WTC11 (cell line): ENCODE data around the gene BORCS6. TPM values are rescaled to one million over a fixed set of nuclear protein-coding genes. Genes with fewer than 3 reads are reported as not detected.

Experiments used
- ATAC-seq: fragments of 200-7000 bp; cut with Tn5 transposase; 2 replicates; pipeline ENCODE4 v1.10.0; 2021; ENCODE audit warnings: mild to moderate bottlenecking, moderate library complexity
- CTCF ChIA-PET: fragments of 300-600 bp; sonication (Branson Sonifier 250); formaldehyde crosslinking; loops from one replicate; lab custom pipeline; 2021; ENCODE audit warnings: antibody characterized with exemption; lab: Charles Lee
- POLR2A ChIA-PET: fragments of 350-600 bp; sonication (Branson Sonifier 250); formaldehyde crosslinking; loops from one replicate; lab custom pipeline; 2021; ENCODE audit warnings: antibody characterized with exemption; lab: Charles Lee
- DNase-seq: peaks from one replicate; pipeline ENCODE4 v3.0.0; 2021; ENCODE audit warnings: low spot score
- H3K27ac Mint-ChIP-seq: 2 replicates; pipeline ENCODE4 v1.8.0; 2021; ENCODE audit warnings: mixed read lengths
- H3K27me3 Mint-ChIP-seq: 2 replicates; pipeline ENCODE4 v1.8.0; 2021; ENCODE audit warnings: low read depth, mild to moderate bottlenecking, moderate library complexity, mixed read lengths
- H3K36me3 Mint-ChIP-seq: 2 replicates; pipeline ENCODE4 v1.8.0; 2021; ENCODE audit warnings: mixed read lengths
- H3K4me1 Mint-ChIP-seq: 2 replicates; pipeline ENCODE4 v1.8.0; 2022; ENCODE audit warnings: mixed read lengths
- H3K4me3 Mint-ChIP-seq: 2 replicates; pipeline ENCODE4 v1.8.0; 2021; ENCODE audit warnings: mild to moderate bottlenecking, moderate library complexity, mixed read lengths
- H3K9me3 Mint-ChIP-seq: 2 replicates; pipeline ENCODE4 v1.8.0; 2021; ENCODE audit warnings: mixed read lengths
- CBFB ChIP-seq: sonication (generic); formaldehyde crosslinking; IDR thresholded peaks from 2 replicates; pipeline ENCODE4 v1.8.1; 2022; ENCODE audit warnings: mild to moderate bottlenecking, low read depth, missing genetic modification reagents
- ESRRA ChIP-seq: sonication (generic); formaldehyde crosslinking; IDR thresholded peaks from 2 replicates; pipeline ENCODE4 v1.8.1; 2022; ENCODE audit warnings: mild to moderate bottlenecking, missing genetic modification reagents, borderline replicate concordance
- NFATC4 ChIP-seq: fragments of 250-450 bp; sonication (Bioruptor Pico); IDR thresholded peaks from 2 replicates; pipeline ENCODE4 v1.9.0; 2021; ENCODE audit warnings: mild to moderate bottlenecking
- TCF7 ChIP-seq: sonication (generic); formaldehyde crosslinking; IDR thresholded peaks from 2 replicates; pipeline ENCODE4 v1.8.0; 2022; ENCODE audit warnings: mild to moderate bottlenecking, low read depth, missing genetic modification reagents, moderate library complexity
- ZNF317 ChIP-seq: sonication (generic); formaldehyde crosslinking; IDR thresholded peaks from 2 replicates; pipeline ENCODE4 v1.8.1; 2023; ENCODE audit warnings: low read depth, mild to moderate bottlenecking, moderate library complexity, missing genetic modification reagents, borderline replicate concordance
- ZNF396 ChIP-seq: fragments of 250-450 bp; sonication (Bioruptor Pico); IDR thresholded peaks from 2 replicates; pipeline ENCODE4 v1.8.0; 2021; ENCODE audit warnings: mild to moderate bottlenecking, moderate library complexity, borderline replicate concordance
- ZNF416 ChIP-seq: fragments of 250-450 bp; sonication (Bioruptor Pico); IDR thresholded peaks from 2 replicates; pipeline ENCODE4 v1.9.0; 2021; ENCODE audit warnings: mild to moderate bottlenecking, inconsistent platforms
- total RNA-seq: library from RNA; stranded (reverse); gene quantifications from 3 replicates; pipeline ENCODE4 v1.2.3, GENCODE V29; 2021
- TF ChIP-seq, protein P1 (sequence below): sonication (generic); formaldehyde crosslinking; IDR thresholded peaks from 2 replicates; pipeline ENCODE4 v1.8.1; 2022; ENCODE audit warnings: missing genetic modification reagents, borderline replicate concordance
- TF ChIP-seq, protein P2 (sequence below): sonication (generic); formaldehyde crosslinking; IDR thresholded peaks from 2 replicates; pipeline ENCODE4 v1.8.0; 2023; ENCODE audit warnings: mild to moderate bottlenecking, missing genetic modification reagents
- TF ChIP-seq, protein P3 (sequence below): sonication (generic); formaldehyde crosslinking; IDR thresholded peaks from 2 replicates; pipeline ENCODE4 v1.8.0; 2022; ENCODE audit warnings: missing genetic modification reagents
- TF ChIP-seq, protein P4 (sequence below): sonication (generic); formaldehyde crosslinking; IDR thresholded peaks from 2 replicates; pipeline ENCODE4 v1.8.0; 2022; ENCODE audit warnings: mild to moderate bottlenecking, missing genetic modification reagents
- TF ChIP-seq, protein P5 (sequence below): fragments of 250-450 bp; sonication (Bioruptor Pico); IDR thresholded peaks from 2 replicates; pipeline ENCODE4 v1.9.0; 2021; ENCODE audit warnings: mild to moderate bottlenecking
- TF ChIP-seq, protein P6 (sequence below): fragments of 250-450 bp; sonication (Bioruptor Pico); IDR thresholded peaks from 2 replicates; pipeline ENCODE4 v1.9.0; 2021; ENCODE audit warnings: moderate library complexity, mild to moderate bottlenecking, inconsistent platforms, borderline replicate concordance

BORCS6 gene
- total RNA-seq, 1 experiment from 2014 or later, result 5.6 TPM

DNA sequence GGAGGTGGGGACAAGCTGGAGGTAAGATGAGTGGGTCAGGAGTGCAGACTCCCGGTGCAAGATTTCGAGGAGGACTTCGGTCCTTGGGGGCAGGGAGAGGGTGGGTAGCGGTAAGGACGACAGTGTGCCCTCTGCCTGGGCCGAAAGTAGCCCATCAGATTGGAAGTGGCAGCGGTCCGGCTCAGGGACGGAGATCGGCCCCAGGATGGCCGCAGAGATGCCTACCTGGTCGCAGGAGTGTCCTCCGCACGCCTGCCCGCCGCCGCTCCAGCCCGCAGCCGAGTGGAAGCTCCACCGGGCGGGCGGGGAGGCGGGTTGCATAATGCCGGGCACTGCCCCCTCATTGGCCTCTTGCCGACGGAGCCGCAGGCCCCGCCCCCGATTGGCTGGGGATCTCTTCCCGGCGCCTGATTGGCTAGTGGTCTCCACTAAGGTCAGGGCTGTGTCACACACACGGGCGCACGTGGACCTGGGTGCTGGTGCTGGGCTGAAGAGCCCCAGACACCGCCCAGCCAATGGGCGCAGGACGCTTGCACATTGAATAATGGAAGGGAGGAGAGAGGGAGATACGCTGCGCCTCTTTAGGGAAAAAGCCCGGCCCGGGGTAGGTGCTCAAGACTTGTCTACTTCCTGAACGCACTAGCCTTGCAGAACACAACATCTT is 37.7 kb downstream of the BORCS6 start, which contains the start of gene PER1 (continued):
- TF ChIP-seq TCF7 (CRISPR knock-in tag), result no peak
- no peak for TF ChIP-seq ZNF396 (CRISPR knock-in tag)
- TF ChIP-seq ZNF317 (CRISPR knock-in tag), result no peak
- TF ChIP-seq, protein P1, sequence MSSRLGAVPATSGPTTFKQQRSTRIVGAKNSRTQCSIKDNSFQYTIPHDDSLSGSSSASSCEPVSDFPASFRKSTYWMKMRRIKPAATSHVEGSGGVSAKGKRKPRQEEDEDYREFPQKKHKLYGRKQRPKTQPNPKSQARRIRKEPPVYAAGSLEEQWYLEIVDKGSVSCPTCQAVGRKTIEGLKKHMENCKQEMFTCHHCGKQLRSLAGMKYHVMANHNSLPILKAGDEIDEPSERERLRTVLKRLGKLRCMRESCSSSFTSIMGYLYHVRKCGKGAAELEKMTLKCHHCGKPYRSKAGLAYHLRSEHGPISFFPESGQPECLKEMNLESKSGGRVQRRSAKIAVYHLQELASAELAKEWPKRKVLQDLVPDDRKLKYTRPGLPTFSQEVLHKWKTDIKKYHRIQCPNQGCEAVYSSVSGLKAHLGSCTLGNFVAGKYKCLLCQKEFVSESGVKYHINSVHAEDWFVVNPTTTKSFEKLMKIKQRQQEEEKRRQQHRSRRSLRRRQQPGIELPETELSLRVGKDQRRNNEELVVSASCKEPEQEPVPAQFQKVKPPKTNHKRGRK (CRISPR knock-in tag), result no peak
- no peak for TF ChIP-seq ZNF416 (CRISPR knock-in tag)
- TF ChIP-seq CBFB (CRISPR knock-in tag), result no peak
- TF ChIP-seq NFATC4 (CRISPR knock-in tag), result no peak
- TF ChIP-seq, protein P2, sequence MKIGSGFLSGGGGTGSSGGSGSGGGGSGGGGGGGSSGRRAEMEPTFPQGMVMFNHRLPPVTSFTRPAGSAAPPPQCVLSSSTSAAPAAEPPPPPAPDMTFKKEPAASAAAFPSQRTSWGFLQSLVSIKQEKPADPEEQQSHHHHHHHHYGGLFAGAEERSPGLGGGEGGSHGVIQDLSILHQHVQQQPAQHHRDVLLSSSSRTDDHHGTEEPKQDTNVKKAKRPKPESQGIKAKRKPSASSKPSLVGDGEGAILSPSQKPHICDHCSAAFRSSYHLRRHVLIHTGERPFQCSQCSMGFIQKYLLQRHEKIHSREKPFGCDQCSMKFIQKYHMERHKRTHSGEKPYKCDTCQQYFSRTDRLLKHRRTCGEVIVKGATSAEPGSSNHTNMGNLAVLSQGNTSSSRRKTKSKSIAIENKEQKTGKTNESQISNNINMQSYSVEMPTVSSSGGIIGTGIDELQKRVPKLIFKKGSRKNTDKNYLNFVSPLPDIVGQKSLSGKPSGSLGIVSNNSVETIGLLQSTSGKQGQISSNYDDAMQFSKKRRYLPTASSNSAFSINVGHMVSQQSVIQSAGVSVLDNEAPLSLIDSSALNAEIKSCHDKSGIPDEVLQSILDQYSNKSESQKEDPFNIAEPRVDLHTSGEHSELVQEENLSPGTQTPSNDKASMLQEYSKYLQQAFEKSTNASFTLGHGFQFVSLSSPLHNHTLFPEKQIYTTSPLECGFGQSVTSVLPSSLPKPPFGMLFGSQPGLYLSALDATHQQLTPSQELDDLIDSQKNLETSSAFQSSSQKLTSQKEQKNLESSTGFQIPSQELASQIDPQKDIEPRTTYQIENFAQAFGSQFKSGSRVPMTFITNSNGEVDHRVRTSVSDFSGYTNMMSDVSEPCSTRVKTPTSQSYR (CRISPR knock-in tag), result no peak; the same call in 1 of the 2 replicates
- TF ChIP-seq ESRRA, result no peak
- TF ChIP-seq, protein P3, sequence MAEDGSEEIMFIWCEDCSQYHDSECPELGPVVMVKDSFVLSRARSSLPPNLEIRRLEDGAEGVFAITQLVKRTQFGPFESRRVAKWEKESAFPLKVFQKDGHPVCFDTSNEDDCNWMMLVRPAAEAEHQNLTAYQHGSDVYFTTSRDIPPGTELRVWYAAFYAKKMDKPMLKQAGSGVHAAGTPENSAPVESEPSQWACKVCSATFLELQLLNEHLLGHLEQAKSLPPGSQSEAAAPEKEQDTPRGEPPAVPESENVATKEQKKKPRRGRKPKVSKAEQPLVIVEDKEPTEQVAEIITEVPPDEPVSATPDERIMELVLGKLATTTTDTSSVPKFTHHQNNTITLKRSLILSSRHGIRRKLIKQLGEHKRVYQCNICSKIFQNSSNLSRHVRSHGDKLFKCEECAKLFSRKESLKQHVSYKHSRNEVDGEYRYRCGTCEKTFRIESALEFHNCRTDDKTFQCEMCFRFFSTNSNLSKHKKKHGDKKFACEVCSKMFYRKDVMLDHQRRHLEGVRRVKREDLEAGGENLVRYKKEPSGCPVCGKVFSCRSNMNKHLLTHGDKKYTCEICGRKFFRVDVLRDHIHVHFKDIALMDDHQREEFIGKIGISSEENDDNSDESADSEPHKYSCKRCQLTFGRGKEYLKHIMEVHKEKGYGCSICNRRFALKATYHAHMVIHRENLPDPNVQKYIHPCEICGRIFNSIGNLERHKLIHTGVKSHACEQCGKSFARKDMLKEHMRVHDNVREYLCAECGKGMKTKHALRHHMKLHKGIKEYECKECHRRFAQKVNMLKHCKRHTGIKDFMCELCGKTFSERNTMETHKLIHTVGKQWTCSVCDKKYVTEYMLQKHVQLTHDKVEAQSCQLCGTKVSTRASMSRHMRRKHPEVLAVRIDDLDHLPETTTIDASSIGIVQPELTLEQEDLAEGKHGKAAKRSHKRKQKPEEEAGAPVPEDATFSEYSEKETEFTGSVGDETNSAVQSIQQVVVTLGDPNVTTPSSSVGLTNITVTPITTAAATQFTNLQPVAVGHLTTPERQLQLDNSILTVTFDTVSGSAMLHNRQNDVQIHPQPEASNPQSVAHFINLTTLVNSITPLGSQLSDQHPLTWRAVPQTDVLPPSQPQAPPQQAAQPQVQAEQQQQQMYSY, result no peak
- TF ChIP-seq, protein P4, sequence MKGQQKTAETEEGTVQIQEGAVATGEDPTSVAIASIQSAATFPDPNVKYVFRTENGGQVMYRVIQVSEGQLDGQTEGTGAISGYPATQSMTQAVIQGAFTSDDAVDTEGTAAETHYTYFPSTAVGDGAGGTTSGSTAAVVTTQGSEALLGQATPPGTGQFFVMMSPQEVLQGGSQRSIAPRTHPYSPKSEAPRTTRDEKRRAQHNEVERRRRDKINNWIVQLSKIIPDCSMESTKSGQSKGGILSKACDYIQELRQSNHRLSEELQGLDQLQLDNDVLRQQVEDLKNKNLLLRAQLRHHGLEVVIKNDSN (CRISPR knock-in tag), result peak; percentile 17; the same call in 1 of the 2 replicates
- TF ChIP-seq, protein P5, sequence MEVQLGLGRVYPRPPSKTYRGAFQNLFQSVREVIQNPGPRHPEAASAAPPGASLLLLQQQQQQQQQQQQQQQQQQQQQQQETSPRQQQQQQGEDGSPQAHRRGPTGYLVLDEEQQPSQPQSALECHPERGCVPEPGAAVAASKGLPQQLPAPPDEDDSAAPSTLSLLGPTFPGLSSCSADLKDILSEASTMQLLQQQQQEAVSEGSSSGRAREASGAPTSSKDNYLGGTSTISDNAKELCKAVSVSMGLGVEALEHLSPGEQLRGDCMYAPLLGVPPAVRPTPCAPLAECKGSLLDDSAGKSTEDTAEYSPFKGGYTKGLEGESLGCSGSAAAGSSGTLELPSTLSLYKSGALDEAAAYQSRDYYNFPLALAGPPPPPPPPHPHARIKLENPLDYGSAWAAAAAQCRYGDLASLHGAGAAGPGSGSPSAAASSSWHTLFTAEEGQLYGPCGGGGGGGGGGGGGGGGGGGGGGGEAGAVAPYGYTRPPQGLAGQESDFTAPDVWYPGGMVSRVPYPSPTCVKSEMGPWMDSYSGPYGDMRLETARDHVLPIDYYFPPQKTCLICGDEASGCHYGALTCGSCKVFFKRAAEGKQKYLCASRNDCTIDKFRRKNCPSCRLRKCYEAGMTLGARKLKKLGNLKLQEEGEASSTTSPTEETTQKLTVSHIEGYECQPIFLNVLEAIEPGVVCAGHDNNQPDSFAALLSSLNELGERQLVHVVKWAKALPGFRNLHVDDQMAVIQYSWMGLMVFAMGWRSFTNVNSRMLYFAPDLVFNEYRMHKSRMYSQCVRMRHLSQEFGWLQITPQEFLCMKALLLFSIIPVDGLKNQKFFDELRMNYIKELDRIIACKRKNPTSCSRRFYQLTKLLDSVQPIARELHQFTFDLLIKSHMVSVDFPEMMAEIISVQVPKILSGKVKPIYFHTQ (CRISPR knock-in tag), result no peak

DNA sequence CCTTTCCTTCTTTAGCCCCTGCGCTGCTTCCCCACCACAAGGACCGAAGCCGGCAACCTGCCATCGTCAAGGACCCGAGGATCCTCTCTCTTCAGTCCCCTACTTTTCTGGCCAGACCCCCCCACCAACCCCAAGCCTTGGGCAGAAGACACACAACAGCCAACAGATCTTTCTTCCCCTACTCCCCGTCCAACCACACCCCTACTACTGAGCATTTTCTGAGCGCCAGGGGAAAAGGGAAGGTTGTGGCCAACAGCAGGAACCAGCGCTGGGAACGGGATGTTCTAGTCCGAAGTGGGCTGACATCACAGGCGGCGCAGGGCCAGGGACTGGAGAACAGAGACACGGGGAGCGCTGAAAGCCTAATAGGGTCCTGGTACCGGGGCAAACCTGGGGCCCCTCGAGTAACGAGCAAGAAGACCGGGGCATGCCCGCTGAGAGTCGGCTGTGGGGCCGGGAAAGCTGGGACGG is 38.3 kb downstream of the BORCS6 start:
- Mint-ChIP-seq H3K9me3 (no peaks in the 10 kb centered on the region), H3K36me3 (peaks cover 18% of the 10 kb centered on the region), H3K27ac (peak overlapping the region; percentile 89), H3K27me3 (peaks cover 3% of the 10 kb centered on the region; the same call in 1 of the 2 replicates), H3K4me3 (peak overlapping the region; percentile 96), H3K4me1 (peaks cover 14% of the 10 kb centered on the region)
- TF ChIP-seq TCF7 (CRISPR knock-in tag), result peak; percentile 23; the same call in 1 of the 2 replicates
- TF ChIP-seq, protein P6, sequence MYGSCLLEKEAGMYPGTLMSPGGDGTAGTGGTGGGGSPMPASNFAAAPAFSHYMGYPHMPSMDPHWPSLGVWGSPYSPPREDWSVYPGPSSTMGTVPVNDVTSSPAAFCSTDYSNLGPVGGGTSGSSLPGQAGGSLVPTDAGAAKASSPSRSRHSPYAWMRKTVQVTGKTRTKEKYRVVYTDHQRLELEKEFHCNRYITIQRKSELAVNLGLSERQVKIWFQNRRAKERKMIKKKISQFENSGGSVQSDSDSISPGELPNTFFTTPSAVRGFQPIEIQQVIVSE, result no peak
- ATAC-seq, result no peak
- CTCF ChIA-PET, result interaction anchor here (0.6 to 1.4 kb wide), 11 partner anchors 12 to 91 kb away, joined by 3 to 6 read pairs (median 4); partner anchors contain the start of gene ALOXE3
- POLR2A ChIA-PET, result interaction anchor here (0.9 to 1.3 kb wide), 7 partner anchors 12 to 98 kb away, joined by 3 to 7 read pairs (median 4); partner anchors contain the start of gene AURKB
- DNase-seq, result no peak
